Endothelial cell of umbilical vein (primary cell): ENCODE measurements around the gene ZNF407. TPM values are rescaled to one million over a fixed set of nuclear protein-coding genes. Genes with fewer than 3 reads are reported as not detected.

Experiments used
- BruUV-seq: library from RNA; stranded (reverse); fragments of 400-500 nt; replicated peaks from 2 replicates; lab custom pipeline; 2021; lab: Mats Ljungman, UMichigan
- CTCF ChIA-PET: fragments of 300-600, 350-600 bp; sonication (Branson Sonifier 250); formaldehyde crosslinking; loops from one replicate; lab custom pipeline; 2021; ENCODE audit warnings: antibody characterized with exemption, inconsistent platforms; lab: Charles Lee
- POLR2A ChIA-PET: fragments of 300-600, 350-600 bp; sonication (Branson Sonifier 250); formaldehyde crosslinking; loops from one replicate; lab custom pipeline; 2021; ENCODE audit warnings: antibody characterized with exemption, inconsistent platforms; lab: Charles Lee
- DNase-seq: peaks from one replicate; pipeline ENCODE4 v3.0.0-alpha.2; 2011; ENCODE audit warnings: low read depth, low spot score
- FAIRE-seq: peaks from 2 replicates; lab custom pipeline; 2011; peaks lifted over from hg19 to GRCh38; lab: Jason Lieb, UNC
- H2AFZ ChIP-seq: 2 replicates; pipeline ENCODE4 v1.6.0; 2012; ENCODE audit warnings: low read depth, low read length, control low read depth, inconsistent platforms
- H3K27ac ChIP-seq: 2 replicates; pipeline ENCODE4 v1.5.1; 2011; ENCODE audit warnings: low read depth, mild to moderate bottlenecking, control low read depth, low read length, moderate library complexity; ENCODE audit not compliant: insufficient read depth
- H3K27me3 ChIP-seq, 2 experiments: 2 replicates each; pipeline versions ENCODE4 v1.6.0 to v1.6.1; 2011; ENCODE audit warnings: low read length in 2 of 2, mixed read lengths in 1 of 2; ENCODE audit not compliant: control insufficient read depth in 2 of 2, insufficient read depth in 2 of 2
- H3K36me3 ChIP-seq, 2 experiments: 2 replicates in 1 of 2; 3 replicates in 1 of 2; pipeline ENCODE4 v1.5.1; 2011; ENCODE audit warnings: low read length in 2 of 2, mild to moderate bottlenecking in 1 of 2, moderate library complexity in 1 of 2; ENCODE audit not compliant: control insufficient read depth in 2 of 2, insufficient read depth in 2 of 2; ENCODE audit errors: extremely low read depth in 1 of 2
- H3K4me1 ChIP-seq: 3 replicates; pipeline ENCODE4 v1.5.1; 2011; ENCODE audit warnings: mild to moderate bottlenecking, low read length; ENCODE audit not compliant: control insufficient read depth, insufficient read depth; ENCODE audit errors: extremely low read depth
- H3K4me2 ChIP-seq: 2 replicates; pipeline ENCODE4 v1.6.1; 2011; ENCODE audit warnings: low read length, control low read depth, mixed read lengths; ENCODE audit not compliant: insufficient read depth
- H3K4me3 ChIP-seq, 3 experiments: fragments of 200-600 bp in 1 of 3; sonication (generic), shearing (Covaris generic) in 1 of 3; replicated peaks in 1 of 3; 2 replicates each; pipeline ENCODE4 v1.5.1; 2011 to 2016; ENCODE audit warnings: control low read depth in 3 of 3, low read length in 3 of 3, mild to moderate bottlenecking in 2 of 3, inconsistent platforms in 1 of 3, low read depth in 1 of 3, moderate library complexity in 1 of 3; ENCODE audit not compliant: insufficient read depth in 1 of 3
- H3K79me2 ChIP-seq: 2 replicates; pipeline ENCODE4 v1.6.0; 2012; ENCODE audit warnings: low read length, inconsistent platforms; ENCODE audit not compliant: control insufficient read depth, insufficient read depth
- H3K9ac ChIP-seq: replicated peaks from 2 replicates; pipeline ENCODE3; 2011; ENCODE audit warnings: low read length, control low read depth; ENCODE audit not compliant: insufficient read depth; ENCODE audit errors: extremely low read depth
- H3K9me1 ChIP-seq: replicated peaks from 3 replicates; pipeline ENCODE4 v1.6.0; 2011; ENCODE audit warnings: mild to moderate bottlenecking, low read length; ENCODE audit not compliant: control insufficient read depth, insufficient read depth; ENCODE audit errors: extremely low read depth
- H3K9me3 ChIP-seq: replicated peaks from 2 replicates; pipeline ENCODE4 v1.5.1; 2012; ENCODE audit warnings: low read length, inconsistent platforms; ENCODE audit not compliant: control insufficient read depth, insufficient read depth
- H4K20me1 ChIP-seq: replicated peaks from 2 replicates; pipeline ENCODE3; 2011; ENCODE audit warnings: mild to moderate bottlenecking, low read length; ENCODE audit not compliant: control insufficient read depth, insufficient read depth; ENCODE audit errors: extremely low read depth
- CTCF ChIP-seq, 2 donors: IDR thresholded peaks; 1 replicate in 1 of 2; 2 replicates in 1 of 2; pipeline ENCODE4 v1.5.1; 2011; ENCODE audit warnings: low read length in 2 of 2, mild to moderate bottlenecking in 2 of 2, moderate library complexity in 2 of 2, control low read depth in 1 of 2, inconsistent platforms in 1 of 2, low read depth in 1 of 2; ENCODE audit not compliant: insufficient read depth in 1 of 2; ENCODE audit errors: extremely low read depth in 1 of 2
- EZH2 ChIP-seq: IDR thresholded peaks from 2 replicates; pipeline ENCODE4 v1.6.1; 2012; ENCODE audit warnings: borderline replicate concordance, low read depth, mild to moderate bottlenecking, moderate library complexity, low read length, inconsistent platforms; ENCODE audit not compliant: severe bottlenecking
- FOS ChIP-seq: IDR thresholded peaks from 2 replicates; pipeline ENCODE4 v1.6.1; 2011; ENCODE audit warnings: mild to moderate bottlenecking, low read length, moderate library complexity, borderline replicate concordance; ENCODE audit not compliant: insufficient read depth
- GATA2 ChIP-seq: IDR thresholded peaks from 2 replicates; pipeline ENCODE4 v1.7.0; 2011; ENCODE audit warnings: low read depth, mild to moderate bottlenecking, moderate library complexity, mixed read lengths, low read length; ENCODE audit not compliant: insufficient read length, insufficient read depth
- JUN ChIP-seq: IDR thresholded peaks from 2 replicates; pipeline ENCODE4 v1.6.1; 2011; ENCODE audit warnings: borderline replicate concordance, low read depth; ENCODE audit not compliant: insufficient read length, insufficient read depth
- MAX ChIP-seq: IDR thresholded peaks from 2 replicates; pipeline ENCODE4 v1.6.1; 2011; ENCODE audit not compliant: insufficient read depth, insufficient read length
- MYC ChIP-seq: IDR thresholded peaks from one replicate; pipeline ENCODE4 v1.6.1; 2011; ENCODE audit warnings: mild to moderate bottlenecking, low read depth, low read length
- POLR2A ChIP-seq: IDR thresholded peaks from 2 replicates; pipeline ENCODE4 v1.6.1; 2012; ENCODE audit warnings: low read depth, mild to moderate bottlenecking, control low read depth, low read length
- POLR2AphosphoS5 ChIP-seq: IDR thresholded peaks from 2 replicates; pipeline ENCODE4 v1.6.1; 2012; ENCODE audit warnings: low read depth, mild to moderate bottlenecking, control low read depth, low read length, moderate library complexity; ENCODE audit not compliant: insufficient read depth
- dilution Hi-C: fragments of 300-500 bp; cut with MboI; formaldehyde crosslinking; loops from one replicate; pipeline ENCODE4 v1.15.0; 2019; ENCODE audit warnings: low sequenced_read_pairs; ENCODE audit not compliant: extremely low pct_ligation_motif_present
- intact Hi-C: fragments of 100-400 bp; cut with micrococcal nuclease; formaldehyde crosslinking; loops from one replicate; pipeline ENCODE4 v1.10.0; 2022
- polyA plus RNA-seq, 4 experiments: library from polyadenylated mRNA; depleted of rRNA in 3 of 4; stranded (reverse) in 3 of 4; unstranded in 1 of 4; fragments of >200 nt; gene quantifications; 2 replicates each; pipeline versions ENCODE4 v1.2.1 to v1.2.3, GENCODE V29; 2011 to 2012; ENCODE audit warnings: missing spikeins in 1 of 4
- total RNA-seq: library from RNA; stranded (reverse); gene quantifications from 2 replicates; pipeline ENCODE4 v1.2.3, GENCODE V29; 2021

The ZNF407 gene
- total and polyA plus RNA-seq, 2 donors (not counting 3 experiments of a cell fraction or from before 2014, with no cell fraction given), result 3.8 to 20.1 TPM

- no TSS peak for BruUV-seq
- POLR2A ChIA-PET, result no interaction called here
- intact Hi-C loops, result loop anchor here (10.0 kb wide), 1 partner anchor 215 kb away; no protein-coding TSS in a partner anchor
- FAIRE-seq (no peak), DNase-seq (no peak)
- Histone ChIP-seq H2AFZ (no peak overlapping the region), H3K79me2 (no peaks in the 10 kb centered on the region), H3K9me3 (no peaks in the 10 kb centered on the region), H3K27ac (no peak overlapping the region), H3K36me3 (no peaks in the 10 kb centered on the region), H3K4me1 (no peaks in the 10 kb centered on the region), H3K4me2 (no peak overlapping the region), H4K20me1 (no peaks in the 10 kb centered on the region), H3K4me3 (no peak overlapping the region), H3K9me1 (no peaks in the 10 kb centered on the region), H3K27me3 (no peaks in the 10 kb centered on the region), H3K9ac (no peak overlapping the region)
- CTCF ChIA-PET, result no interaction called here
- TF ChIP-seq FOS (peak; percentile 31), JUN (no peak)
- dilution Hi-C loops, result no loop called here
Observed at GRCh38 chr18:74869904-74870863, 272.5 kb downstream of the ZNF407 start.

GRCh38 chr18:74870950-74871349 lies 273.3 kb downstream of the ZNF407 start:
- H3K9ac ChIP-seq, result no peak overlapping the region
- DNase-seq (no peak), FAIRE-seq (no peak)
- no peak overlapping the region for H2AFZ ChIP-seq
- CTCF ChIA-PET, result no interaction called here
- POLR2A ChIA-PET, result no interaction called here
- no peaks in the 10 kb centered on the region for H3K79me2 ChIP-seq
- no TSS peak for BruUV-seq
- TF ChIP-seq MAX (no peak), MYC (no peak), POLR2AphosphoS5 (no peak), POLR2A (no peak), EZH2 (no peak), GATA2 (no peak), JUN (no peak), CTCF (IDR thresholded peaks at IDR 0.05; ENCODE audit: extremely low read depth in 1 of 2, insufficient read depth in 1 of 2, low read depth in 1 of 2, low read length in 2 of 2) (no peak), FOS (no peak)
- no peaks in the 10 kb centered on the region for H3K4me1 ChIP-seq
- no peaks in the 10 kb centered on the region for H3K36me3 ChIP-seq
- H4K20me1 ChIP-seq, result no peaks in the 10 kb centered on the region
- H3K27me3 ChIP-seq, result no peaks in the 10 kb centered on the region
- intact Hi-C loops, result no loop called here
- no peaks in the 10 kb centered on the region for H3K9me3 ChIP-seq
- H3K4me2 ChIP-seq, result no peak overlapping the region
- H3K9me1 ChIP-seq, result no peaks in the 10 kb centered on the region
- dilution Hi-C loops, result no loop called here
- no peak overlapping the region for H3K27ac ChIP-seq
- no peak overlapping the region for H3K4me3 ChIP-seq
